NCI-H2196 treated with DMSO at 0.1 percent for 48 hours (cell line): ENCODE measurements around the gene RNF157.

ENCODE experiments used
- DNase-seq: peaks from one replicate; lab custom pipeline; 2025; ENCODE audit not compliant: unreplicated experiment; lab: John Stamatoyannopoulos, UW

The RNF157 gene

DNA sequence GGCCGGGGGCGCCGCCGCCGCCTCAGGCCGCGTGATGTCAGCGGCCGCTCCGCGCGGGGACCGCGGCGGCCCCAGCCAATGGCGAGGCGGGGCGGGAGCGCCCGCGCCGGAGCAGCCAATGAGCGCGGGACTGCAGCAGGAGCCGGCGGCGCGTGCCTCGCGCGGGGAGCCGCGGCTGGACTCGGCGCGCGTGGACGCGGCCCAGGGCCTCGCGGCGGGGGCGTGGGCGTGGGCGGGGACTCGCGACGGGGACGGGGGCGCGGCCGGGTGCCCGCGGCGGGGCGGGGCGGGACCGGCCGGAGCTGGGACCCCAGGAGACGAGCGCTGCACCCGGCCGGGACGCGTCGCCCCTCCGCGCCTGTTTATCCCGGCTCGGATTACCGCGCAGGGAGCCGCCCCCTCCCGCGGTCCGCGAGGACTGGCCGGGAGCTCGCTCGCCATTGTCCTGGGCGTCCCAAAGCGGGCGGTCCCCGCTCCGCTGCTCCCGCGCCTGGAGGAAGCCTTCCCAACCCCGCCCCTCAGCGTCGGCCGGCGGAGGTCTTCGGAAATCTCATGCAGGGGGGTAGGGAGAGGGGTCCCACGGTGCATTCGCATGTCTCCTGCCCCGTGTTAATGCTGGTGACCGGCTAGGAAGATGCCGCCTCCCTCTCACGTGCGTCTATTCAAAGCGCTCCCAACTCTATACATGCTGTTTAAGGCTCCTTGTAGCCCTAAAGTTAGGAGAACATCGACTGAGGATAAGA, at the start of gene RNF157:
RNF157 (minus strand) TSS at position 33 of the 743 bp plus-strand sequence. CDS start 253 bp downstream, outside the sequence.
- peak; percentile 64 for DNase-seq

DNA sequence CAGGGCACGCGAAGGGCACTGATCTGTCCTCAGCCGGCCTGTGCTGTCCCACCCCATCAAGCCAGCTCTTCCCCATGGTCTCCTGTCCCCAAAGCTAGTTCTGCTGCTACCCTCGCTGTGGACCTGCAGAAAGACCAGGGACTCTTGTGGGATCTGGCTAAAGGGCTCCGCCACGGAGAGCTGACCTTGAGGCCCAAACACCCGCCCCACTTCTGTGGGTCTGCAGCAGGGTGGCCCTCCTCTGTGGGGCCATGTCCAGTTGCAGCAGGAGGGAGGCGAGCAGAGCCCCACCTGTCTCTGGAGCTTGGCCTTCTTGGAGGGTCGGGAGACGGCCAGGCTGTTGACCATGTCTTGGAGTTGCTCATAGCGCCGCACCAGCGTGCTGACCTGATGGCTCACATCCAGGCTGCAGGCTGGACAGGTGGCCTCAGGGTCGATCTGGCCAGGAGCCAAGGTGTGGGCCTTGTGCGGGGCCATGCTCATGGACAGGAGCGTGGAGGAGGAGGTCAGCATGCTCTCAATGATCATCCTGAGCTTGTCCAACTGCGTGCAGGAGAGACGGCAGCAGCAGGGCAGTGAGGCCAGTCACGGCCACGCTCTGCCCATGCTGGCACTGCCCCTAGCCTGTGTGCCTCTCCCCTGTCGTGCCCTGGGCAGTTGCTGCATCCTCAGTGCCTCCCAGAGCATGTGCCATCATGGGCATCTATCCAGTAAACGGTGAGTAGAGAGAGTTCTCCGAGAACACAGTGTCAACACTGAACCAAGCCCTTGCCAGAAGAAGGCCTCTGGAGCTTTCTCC, 41.5 kb upstream of the RNF157 start:
- DNase-seq = peak; percentile 53

DNA sequence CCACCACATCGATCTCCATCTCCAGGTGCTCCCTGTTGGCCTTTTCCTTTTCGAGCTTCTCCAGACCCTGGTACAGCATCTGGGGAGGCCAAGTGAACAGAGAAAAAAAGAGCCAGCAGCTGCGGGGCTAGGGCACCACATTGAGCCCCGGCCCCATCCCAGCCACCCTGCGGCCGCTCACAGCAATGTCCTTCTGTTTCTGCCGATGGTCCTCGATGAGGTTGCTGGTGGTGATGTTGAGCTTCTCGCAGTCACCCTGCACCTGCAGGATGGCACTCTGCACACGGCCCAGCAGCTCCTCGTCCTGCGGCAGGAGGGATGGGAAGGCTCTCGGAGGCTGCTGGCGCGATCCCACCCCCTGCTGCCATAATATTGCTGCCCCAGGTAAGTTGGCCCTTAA, 40.4 kb upstream of the RNF157 start:
- no peak for DNase-seq

DNA sequence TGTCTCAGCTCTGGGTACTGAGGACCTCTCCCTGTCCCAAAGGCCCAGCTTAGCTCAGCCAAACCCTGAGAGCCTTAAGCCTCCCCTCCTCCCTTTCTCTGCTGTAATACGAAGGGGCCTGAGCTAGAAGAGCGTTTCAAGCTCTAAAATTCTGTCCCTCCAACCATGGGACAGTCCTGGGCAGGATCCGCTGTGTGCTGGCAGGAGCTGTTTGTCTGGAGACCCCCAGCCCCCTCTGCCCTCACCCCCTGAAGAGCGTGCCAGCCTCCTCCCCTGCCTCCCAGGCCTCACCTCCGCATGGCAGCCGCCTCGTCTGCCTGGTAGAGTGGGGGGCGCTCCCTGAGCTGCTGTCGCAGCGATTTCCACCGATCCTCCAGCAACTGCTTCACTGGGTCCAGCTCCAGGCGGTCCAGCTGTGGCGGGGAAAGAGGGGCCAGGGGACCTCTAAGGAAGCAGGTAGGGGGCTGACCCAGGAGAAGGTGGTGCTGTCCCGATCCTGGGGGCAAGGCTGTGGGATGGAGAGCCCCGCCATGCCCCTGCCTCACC, 39.5 kb upstream of the RNF157 start:
- no peak for DNase-seq

DNA sequence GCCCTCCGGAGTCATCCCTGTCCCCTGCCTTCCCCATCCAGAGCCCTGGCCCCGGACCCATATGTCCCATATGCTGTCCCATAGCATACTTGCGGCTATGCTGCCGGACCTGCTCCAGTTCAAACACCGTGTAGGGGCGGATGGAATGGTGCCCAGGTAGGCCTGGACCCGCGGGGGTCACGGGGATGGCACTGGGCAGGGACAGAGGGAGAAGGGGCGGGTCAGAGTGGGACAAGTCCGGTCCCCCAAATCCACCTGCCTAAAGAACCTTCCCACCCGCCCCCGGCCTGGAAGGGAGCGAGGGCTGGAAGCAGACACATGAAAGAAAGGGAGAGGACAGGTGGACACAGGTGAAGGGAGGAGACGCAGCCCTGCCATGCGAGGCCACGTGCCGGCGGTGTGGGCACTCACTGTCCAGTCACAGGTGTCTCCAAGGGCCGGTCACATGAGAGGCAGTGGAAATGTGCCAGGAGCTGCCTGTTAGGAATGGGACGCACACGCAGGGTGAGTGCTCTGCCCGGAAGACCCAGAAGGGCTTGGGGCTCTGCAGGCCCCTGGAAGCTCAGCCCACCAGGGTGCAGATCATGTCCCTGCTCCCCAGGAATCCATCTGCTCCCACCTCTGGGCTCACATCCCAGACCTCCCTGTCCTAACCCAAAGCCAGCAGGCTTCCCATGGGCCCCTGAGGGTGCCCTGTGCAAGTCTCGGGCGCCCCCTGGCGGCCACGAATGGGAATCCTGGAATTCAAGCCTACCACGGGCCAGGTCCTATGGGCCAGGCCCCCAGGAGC, 38.9 kb upstream of the RNF157 start:
- peak; percentile 91 for DNase-seq

DNA sequence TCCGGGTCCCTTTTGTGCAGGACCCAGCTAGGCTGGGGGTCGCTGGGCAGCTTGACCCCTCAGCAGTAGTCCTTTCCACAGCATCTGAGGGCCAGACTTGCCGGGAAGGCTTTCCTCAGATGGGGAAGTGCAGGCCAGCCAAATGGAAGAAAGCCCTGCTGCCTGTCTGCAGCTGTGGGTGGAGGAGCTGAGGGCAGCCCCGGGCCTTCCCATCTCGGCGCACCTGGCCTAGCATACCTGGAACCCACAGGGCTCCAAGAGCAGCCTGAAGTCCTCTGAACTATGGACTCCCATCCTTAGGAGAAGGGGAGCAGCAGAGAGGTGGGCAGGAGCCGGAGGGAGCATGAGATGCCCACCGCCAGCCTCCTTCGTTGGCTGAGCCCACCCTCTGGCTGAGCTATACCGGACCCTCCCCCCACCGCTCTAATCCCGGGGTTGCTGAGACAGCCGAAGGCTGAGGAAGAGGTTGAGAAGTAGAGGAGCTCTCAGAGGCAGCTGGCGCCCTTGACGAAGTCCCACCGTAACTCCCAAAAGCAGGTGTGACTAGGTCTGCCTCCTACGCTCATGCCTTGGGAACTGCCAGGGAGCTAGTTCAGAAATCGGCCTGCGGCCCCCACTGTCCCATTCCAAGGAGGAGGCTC, 38.1 kb upstream of the RNF157 start:
- DNase-seq = no peak

DNA sequence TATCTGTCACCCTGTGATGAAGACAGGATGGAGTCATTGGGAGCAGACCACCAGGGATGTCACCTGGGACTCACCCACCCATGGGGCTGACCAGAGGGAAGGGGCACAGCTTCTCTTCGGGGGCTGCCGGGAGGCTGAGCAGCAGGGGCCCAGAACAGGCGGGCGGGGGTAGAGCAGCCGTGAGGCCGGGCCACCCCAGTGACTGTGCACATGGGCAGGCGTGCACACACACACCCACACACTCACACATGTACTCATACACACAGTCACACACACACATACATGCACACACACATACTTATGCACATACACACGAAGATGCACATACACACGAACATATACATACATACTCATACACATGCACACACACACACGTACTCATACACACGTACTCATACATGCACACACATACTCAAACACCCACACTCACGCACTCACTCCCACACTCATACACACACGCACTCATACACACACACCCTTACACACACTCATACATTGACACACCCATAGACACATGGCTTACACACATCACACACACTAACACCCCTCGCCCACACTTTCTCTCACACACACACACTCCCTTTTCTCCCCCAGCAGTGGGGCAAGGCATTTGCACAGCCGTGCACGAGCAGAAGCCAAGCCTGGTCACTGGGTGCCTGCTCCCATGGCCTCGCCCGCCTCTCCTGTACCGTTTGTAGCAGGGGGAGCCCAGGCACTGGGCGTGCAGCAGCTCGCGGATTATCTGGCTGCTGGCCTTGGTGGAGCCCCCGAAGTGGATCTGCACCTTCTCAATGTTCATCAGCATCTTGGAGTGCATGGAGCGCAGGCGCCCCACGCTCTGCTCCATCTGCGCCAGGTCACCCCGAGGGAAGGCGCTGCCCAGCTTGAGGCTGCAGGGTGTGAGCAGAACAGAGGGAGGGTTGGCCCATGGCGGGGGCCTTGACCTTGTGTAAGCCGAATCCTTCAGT, 37.3 kb upstream of the RNF157 start:
- no peak for DNase-seq

DNA sequence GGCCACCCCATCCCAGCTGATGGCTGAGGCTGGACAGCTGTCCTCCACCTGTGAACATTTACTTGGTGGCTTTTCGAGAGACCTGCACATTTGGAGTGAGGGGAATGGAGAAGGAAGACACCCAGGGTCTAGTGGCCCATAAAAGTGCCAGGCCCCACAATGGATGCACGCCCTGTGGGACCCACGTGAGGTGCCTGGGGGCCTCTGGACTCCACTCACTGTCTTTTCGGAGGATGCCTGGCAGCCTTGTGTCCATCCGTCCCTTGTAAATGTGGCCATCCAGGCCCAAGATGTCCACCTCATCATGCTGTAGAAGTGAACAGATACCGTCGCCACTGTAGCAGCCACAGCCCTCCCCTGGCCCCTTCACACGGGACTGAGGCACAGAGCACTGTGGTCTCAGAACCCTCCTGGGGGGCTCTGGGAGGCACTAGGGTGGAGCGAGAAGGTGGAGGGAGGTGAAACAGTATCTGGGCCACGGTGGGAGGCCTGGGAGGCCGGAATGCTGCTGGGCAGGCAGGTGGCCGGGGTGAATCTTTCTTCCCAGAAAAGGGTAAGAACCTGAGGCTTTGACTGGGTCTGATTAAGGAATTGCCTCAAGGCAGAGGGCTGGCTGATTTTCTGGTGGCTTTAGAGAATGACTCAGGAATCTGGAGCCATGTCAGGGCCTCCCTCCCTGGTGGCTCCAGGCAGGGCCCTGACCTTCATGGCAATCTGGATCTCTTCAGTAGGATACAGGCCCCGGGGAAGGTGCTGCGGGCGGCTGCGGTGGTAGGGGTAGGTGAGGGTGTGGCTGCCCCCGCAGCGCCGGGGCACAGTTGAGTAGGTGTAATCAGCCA, 36.4 kb upstream of the RNF157 start:
- DNase-seq = no peak

DNA sequence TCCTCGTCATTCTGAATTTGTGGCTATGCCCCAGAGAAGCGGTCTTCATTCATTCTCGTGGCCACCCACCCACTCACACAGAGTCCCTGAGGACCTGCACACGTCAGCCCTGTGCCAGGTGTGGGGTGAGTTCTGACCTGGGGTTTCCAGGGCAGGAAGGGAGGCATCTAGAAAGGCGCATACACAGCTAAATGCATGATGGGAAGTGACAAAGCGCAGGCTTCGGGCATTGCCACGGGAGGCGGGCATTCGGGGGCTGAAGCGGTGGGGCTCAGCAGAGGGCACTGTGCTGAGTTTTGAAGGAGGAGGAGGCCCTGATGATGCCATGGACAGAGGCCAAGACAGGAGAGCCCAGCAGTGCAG, 35.8 kb upstream of the RNF157 start:
- no peak for DNase-seq

DNA sequence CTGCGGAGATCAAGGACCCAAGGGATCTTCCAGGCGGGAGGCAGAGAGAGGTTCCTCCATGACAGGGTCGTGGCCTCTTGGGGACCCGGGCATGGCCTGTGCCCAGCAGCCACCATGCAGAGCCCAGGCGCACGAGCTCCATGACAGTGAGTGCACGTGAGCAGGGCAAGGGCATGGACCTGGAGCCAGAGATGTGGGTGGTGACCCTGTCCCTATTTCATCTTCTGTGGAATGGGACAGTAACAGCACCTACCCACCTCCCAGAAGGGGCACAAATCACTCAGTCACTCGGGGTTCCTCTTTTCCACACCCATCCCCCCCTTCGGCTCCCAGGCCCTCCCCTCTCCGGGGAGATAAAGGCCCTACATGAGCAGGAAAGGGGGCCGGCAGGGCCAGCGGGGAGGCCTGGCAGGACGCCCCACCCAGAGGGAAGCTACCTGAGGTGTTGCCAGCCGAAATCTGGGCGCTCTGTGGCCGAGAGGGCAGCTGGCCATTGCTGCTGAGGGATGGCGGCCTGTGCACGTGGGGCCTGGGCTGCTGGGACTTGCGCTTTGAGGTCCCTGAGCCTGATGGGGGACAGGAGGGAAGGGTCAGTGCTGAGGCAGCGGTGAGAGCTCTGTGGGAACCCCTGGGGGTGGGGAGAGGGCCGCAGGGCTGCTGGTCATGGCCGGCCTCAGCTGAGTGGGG, 35.2 kb upstream of the RNF157 start:
- DNase-seq = no peak

DNA sequence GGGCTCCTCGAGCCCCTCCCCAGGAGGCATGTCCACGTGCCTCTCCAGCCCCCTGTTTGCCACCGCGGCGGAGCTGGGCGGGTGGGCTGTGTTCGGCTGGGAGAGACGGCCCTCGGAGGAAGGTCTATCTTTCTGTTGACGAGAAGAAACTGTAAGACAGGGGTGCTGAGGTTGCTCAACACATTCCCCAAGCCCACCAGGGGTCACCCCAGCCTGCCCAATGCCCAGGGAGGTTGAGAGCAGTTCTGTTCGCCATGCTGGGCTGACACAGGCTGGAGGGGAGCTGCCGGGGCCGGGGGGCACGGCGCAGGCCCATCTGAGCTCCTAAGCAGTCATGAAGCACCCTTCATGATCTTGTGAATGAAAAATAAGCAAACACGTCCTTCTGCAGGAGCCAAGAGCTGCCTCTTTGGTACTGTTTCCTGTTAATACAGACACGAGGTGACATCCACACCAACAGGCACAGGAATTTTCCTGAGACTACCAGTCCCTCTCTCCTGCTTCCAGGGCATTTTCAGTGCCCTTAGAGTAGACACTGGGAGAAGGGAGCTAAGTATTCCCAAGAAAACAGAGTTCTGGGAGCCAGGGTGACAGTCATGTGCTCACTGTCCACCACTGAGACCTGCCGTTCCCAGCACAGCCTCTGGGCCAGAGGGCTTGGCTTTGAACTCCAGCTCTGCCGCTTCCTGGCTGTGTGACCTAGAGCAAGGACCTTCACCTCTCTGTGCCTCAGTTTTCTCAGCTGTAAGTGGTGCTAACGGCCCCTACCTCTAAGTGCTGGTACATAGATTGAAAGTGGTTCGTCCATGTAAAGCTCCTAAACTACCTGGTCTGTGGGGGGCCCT, 34.0 kb upstream of the RNF157 start:
- DNase-seq = no peak

DNA sequence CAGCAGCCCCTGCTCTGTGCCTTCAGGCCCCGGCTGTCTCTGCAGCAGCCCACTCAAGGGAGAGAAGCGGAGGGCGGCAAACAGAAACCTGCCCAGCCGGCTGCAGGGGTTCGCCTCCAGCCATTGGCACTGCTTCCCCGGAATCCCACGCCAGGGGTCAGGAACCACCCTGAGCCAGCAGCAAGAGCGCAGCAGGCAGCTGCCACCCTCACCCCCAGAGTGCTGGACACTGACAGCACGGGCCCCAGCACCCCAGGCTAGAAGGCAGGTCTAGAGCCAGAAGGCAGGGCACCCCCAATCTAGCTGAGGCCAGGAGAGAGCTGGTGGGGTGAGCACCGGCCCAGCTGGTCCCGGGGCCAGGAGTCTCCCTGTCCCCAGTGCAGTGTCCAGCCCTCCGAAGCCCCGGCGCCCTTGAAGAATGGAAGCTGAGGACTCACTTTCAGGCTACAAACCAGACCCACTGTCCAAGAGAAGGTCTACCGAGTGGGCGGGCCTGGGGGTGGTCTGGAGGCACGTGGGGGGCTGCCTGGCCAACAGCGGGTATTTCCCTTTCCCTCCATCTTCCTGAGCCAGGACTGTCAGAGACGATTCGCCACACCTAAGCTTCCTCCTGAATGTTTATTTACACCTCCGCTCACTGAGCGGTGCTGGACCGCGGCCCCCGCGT, 33.3 kb upstream of the RNF157 start:
- no peak for DNase-seq

DNA sequence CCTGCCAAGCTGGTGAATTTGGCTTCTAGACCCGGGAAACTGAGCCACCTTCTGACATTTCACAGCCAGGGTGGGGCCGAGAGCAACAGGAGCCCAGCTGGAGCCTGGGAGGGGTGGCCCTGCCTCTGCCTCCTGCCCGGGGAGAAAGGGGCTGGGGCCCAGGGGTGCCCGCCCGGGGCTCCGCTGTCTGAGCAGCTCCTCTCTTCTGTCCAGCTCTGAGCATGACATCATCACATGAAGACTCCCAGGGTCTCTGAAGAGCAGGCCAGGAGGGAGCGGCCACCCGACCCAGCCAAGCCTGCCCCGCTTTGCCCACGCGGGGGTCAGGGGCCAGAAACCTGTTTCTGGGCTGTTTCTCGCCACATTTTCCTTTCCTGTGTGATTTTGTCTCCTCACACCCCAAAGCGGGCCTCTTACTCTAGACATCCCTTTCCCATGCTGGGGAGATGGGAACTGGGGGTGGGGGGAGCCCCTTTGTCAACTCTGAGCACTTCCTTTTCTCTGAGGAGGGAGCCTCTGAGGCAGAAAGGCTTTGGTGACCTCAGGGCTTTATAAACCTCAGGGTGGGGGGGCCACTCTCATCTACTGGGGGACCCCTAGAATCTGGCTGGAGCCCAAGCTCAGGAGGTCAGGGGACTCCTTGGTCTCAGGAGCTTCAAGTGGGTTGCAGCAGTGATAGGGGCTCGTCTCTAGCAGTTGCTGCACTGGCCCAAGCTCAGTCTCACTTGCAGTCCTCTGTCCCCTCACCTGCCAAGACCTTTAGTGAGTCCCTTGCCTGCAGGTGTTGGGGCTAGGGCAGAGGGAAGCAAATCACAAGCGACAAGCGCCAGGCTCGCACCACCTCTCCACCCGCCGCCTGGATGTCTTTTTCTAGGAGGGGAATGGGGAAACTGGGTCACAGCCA, 32.5 kb upstream of the RNF157 start:
- DNase-seq = no peak

DNA sequence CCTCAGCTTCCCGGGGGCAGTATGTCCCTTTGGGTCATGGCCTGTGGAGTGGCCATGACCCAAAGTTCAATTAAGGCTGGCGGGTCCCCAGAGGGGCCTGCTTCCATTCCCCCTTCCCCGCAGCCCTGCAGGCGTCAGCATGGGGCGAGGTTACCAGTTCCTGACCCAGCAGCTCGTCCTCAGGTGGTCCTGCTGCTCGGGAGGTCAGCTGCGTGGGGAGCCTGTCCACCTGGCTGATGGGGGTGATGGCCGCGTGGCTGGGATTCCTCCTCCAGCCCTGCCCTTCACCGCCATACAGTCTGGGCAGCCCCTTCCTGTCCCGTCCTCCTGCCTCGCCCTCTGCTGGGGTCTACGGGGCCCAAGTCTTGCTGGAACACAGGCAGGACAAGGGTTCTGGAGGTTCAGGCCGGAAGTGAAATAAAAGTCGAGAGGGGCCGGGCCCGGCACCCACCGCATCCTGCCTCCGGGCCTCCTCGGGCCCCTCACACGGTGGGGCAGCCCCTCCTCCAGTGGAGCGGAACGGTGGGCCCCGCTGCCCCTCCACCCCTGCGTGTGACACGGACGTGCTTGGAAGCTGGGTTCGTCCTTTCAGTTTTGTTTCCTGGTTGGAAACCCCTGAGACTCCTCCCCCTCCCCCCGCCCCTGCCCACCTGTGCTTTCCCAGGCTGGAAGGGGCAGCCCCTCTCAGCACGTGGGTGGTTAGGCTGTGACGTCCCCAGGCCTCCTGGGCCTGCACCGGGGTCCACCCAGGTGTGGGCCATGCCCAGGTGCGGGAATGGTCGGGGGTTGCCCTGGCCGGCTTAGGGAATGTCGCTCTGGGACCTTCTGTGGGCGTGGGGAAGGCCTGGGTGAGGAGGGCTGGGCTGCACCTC, 31.6 kb upstream of the RNF157 start:
- no peak for DNase-seq
